Parathyroid adenoma (tissue), 2 donors: ENCODE data around the gene SLC35F3.

Source experiments
- H2AFZ ChIP-seq: fragments of 300-600 bp; sonication (generic); one replicate; pipeline ENCODE4 v1.7.0; 2017; ENCODE audit warnings: antibody characterized with exemption, mild to moderate bottlenecking
- H3K27ac ChIP-seq: fragments of 300-600 bp; sonication (generic); one replicate; pipeline ENCODE4 v1.7.0; 2017
- H3K27me3 ChIP-seq: fragments of 300-600 bp; sonication (generic); one replicate; pipeline ENCODE4 v1.7.0; 2017; ENCODE audit warnings: low read length; ENCODE audit not compliant: control insufficient read depth, insufficient read depth
- H3K36me3 ChIP-seq: fragments of 300-600 bp; sonication (generic); one replicate; pipeline ENCODE4 v1.7.0; 2017; ENCODE audit warnings: low read length; ENCODE audit not compliant: control insufficient read depth, insufficient read depth
- H3K4me1 ChIP-seq: fragments of 300-600 bp; sonication (generic); one replicate; pipeline ENCODE4 v1.7.0; 2017; ENCODE audit warnings: control low read depth
- H3K4me2 ChIP-seq: fragments of 300-600 bp; sonication (generic); one replicate; pipeline ENCODE4 v1.7.0; 2017; ENCODE audit warnings: low read length
- H3K4me3 ChIP-seq: fragments of 300-600 bp; sonication (generic); one replicate; pipeline ENCODE4 v1.7.0; 2017; ENCODE audit warnings: low read depth, low read length
- H3K79me2 ChIP-seq: fragments of 300-600 bp; sonication (generic); one replicate; pipeline ENCODE4 v1.7.0; 2017; ENCODE audit warnings: control low read depth
- H3K9ac ChIP-seq: fragments of 300-600 bp; sonication (generic); one replicate; pipeline ENCODE4 v1.7.0; 2017; ENCODE audit warnings: mild to moderate bottlenecking
- H3K9me3 ChIP-seq: fragments of 300-600 bp; sonication (generic); one replicate; pipeline ENCODE4 v1.7.0; 2017; ENCODE audit warnings: low read length; ENCODE audit not compliant: control insufficient read depth
- TF ChIP-seq, protein P1 (sequence below): fragments of 300-600 bp; sonication (generic); IDR thresholded peaks from one replicate; pipeline ENCODE4 v1.7.0; 2017; ENCODE audit warnings: antibody characterized with exemption, mild to moderate bottlenecking
- donor health status: primary hyperparathyroidism.

SLC35F3 gene

DNA sequence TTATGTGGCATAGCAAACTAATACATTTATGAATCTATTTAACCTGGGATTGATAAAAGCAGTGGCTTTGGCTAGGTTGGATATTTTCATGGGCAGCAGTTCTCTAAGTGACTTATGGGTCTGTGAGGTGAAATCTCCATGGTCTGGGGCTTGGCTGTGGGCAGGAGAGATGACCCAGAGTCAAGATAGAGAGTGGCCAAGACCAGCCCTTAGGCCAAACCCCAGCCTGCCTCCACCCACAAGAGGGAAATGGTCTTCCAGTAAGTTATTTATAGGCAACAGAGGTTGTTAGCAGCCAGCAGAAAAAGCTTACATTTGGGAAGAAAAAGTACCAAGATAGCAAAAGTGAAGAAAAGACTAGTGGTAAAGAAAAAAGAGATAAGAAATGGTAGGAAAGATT lies 61.4 kb downstream of the SLC35F3 start:
- H3K9me3 ChIP-seq, result no peaks in the 10 kb centered on the region
- no peak overlapping the region for H3K4me2 ChIP-seq
- H3K4me1 ChIP-seq, result no peaks in the 10 kb centered on the region
- no peak overlapping the region for H3K9ac ChIP-seq
- no peaks in the 10 kb centered on the region for H3K27me3 ChIP-seq
- no peaks in the 10 kb centered on the region for H3K79me2 ChIP-seq
- no peak overlapping the region for H3K27ac ChIP-seq
- H2AFZ ChIP-seq, result no peak overlapping the region
- H3K4me3 ChIP-seq, result no peak overlapping the region
- H3K36me3 ChIP-seq, result no peaks in the 10 kb centered on the region
- TF ChIP-seq, protein P1, sequence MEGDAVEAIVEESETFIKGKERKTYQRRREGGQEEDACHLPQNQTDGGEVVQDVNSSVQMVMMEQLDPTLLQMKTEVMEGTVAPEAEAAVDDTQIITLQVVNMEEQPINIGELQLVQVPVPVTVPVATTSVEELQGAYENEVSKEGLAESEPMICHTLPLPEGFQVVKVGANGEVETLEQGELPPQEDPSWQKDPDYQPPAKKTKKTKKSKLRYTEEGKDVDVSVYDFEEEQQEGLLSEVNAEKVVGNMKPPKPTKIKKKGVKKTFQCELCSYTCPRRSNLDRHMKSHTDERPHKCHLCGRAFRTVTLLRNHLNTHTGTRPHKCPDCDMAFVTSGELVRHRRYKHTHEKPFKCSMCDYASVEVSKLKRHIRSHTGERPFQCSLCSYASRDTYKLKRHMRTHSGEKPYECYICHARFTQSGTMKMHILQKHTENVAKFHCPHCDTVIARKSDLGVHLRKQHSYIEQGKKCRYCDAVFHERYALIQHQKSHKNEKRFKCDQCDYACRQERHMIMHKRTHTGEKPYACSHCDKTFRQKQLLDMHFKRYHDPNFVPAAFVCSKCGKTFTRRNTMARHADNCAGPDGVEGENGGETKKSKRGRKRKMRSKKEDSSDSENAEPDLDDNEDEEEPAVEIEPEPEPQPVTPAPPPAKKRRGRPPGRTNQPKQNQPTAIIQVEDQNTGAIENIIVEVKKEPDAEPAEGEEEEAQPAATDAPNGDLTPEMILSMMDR, result no peak

DNA sequence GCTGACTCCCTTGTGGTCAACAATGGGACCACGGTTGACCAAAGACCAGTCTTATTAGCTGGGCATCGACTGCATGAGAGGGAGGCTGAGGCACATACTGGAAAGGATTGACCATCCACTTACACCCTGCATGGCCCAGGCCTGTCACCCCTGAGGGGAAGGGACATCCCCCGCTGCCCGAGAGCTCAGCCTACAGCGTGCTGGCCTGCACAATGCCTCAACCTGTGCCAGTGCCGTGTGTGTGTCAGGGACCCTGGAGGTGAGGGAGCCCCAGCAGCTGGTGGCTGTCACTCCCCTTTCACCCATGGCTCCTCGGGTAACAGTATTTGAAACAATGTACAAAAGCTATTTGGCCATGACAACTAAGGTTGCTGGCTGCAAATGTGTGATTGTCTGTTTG lies 67.3 kb downstream of the SLC35F3 start:
- TF ChIP-seq, protein P1, result no peak
- Histone ChIP-seq H3K4me3 (no peak overlapping the region), H3K36me3 (no peaks in the 10 kb centered on the region), H2AFZ (no peak overlapping the region), H3K9me3 (no peaks in the 10 kb centered on the region), H3K79me2 (no peaks in the 10 kb centered on the region), H3K9ac (no peak overlapping the region), H3K4me1 (no peaks in the 10 kb centered on the region), H3K27ac (no peak overlapping the region), H3K4me2 (no peak overlapping the region), H3K27me3 (no peaks in the 10 kb centered on the region)

DNA sequence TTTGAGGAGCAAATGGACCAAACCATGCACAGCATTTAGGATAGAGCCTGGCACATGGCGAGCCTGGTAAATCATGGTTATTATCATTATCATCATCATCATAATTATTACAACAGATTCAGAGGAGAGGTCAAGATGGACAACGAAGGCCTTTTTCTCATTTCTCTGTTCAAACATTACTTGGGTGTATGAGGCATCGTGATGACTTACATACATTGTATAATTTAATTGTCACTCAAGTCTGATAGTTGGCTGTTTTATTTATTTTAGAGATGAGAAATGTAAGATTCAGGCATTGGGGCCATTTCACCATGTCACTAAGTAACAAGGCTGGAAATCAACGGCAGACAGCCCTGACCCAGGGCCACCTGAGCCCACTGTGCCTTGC lies 68.1 kb downstream of the SLC35F3 start:
- Histone ChIP-seq H3K79me2 (no peaks in the 10 kb centered on the region), H3K4me2 (no peak overlapping the region)
- TF ChIP-seq, protein P1, result no peak

DNA sequence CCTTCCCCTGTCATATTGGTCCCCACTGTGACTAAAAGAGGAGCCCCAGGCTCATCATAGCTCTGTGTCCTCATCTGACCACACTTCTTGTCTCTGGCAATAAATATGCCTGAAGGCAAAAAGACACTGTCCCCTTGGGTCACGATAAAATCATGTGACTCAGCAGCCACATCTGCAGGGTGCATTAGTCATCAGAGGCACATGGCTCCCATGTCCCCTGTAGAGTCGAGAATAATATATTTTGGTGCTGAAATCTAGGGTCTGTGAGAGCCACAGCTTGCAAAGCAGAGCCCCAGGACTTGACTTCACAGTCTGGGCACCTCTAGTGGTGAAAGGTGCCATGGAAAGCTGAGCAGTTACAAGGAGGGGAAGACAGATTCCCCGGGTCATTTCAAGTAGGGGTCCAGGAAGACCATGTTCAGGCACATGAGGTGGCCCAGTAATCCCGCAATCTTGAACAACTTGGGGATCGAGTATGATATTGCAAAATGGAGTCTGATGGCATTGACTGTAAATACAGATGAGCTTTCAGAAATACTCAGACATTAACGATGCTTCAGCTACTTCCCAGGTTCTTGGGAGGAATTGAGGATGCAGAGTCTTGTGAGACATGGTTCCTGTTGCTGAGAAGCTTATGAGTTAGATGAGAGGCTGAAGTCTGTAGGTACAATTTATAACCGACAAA lies 68.6 kb downstream of the SLC35F3 start:
- Histone ChIP-seq H3K36me3 (no peaks in the 10 kb centered on the region), H3K27me3 (no peaks in the 10 kb centered on the region), H3K79me2 (no peaks in the 10 kb centered on the region), H3K9me3 (no peaks in the 10 kb centered on the region), H3K4me3 (no peak overlapping the region), H2AFZ (no peak overlapping the region), H3K4me2 (no peak overlapping the region), H3K9ac (no peak overlapping the region), H3K4me1 (no peaks in the 10 kb centered on the region), H3K27ac (no peak overlapping the region)
- TF ChIP-seq, protein P1, result no peak

More for the DNA sequence above, 68.1 kb downstream of the SLC35F3 start:
- no peaks in the 10 kb centered on the region for H3K27me3 ChIP-seq
- H3K9ac ChIP-seq, result no peak overlapping the region
- H3K4me3 ChIP-seq, result no peak overlapping the region
- H2AFZ ChIP-seq, result no peak overlapping the region
- no peak overlapping the region for H3K27ac ChIP-seq
- H3K4me1 ChIP-seq, result no peaks in the 10 kb centered on the region
- H3K36me3 ChIP-seq, result no peaks in the 10 kb centered on the region
- H3K9me3 ChIP-seq, result no peaks in the 10 kb centered on the region

DNA sequence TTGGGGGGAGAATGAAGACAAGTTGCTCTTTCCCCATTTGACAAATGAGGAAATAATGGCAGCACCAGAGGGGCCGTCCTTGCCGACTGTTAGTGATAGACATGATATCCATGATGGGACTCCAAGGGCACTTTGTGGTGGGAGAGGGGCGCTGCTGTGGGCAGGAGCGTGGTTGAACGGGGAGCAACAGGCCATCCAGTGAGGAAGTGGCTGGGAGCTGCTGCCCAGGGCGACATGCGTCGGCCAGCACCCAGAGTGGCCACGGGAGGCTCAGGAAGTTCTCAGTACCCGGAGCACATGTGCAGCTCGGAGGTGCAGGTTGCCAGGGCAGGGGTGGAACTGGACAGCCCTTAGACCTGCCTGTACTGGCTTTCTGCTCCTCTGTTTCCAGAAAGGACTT lies 71.0 kb downstream of the SLC35F3 start:
- Histone ChIP-seq H3K79me2 (no peaks in the 10 kb centered on the region), H3K4me3 (no peak overlapping the region), H2AFZ (no peak overlapping the region), H3K4me1 (no peaks in the 10 kb centered on the region), H3K4me2 (no peak overlapping the region), H3K9me3 (no peaks in the 10 kb centered on the region), H3K27me3 (no peaks in the 10 kb centered on the region), H3K9ac (no peak overlapping the region), H3K36me3 (no peaks in the 10 kb centered on the region), H3K27ac (no peak overlapping the region)
- TF ChIP-seq, protein P1, result no peak
